Bone marrow (tissue), 2 donors: ENCODE measurements around the gene TPSB2.

Source experiments
- DNase-seq, 2 donors: peaks; one replicate each; lab custom pipeline; 2025; lab: John Stamatoyannopoulos, UW

Gene TPSB2

GRCh38 chr16:1218930-1219611, 10.9 kb downstream of the TPSB2 start:
- no peak for DNase-seq

GRCh38 chr16:1218061-1218929, 11.7 kb downstream of the TPSB2 start:
- no peak for DNase-seq

GRCh38 chr16:1217526-1217925, 12.5 kb downstream of the TPSB2 start:
- DNase-seq, result no peak

GRCh38 chr16:1216681-1217400, 13.1 kb downstream of the TPSB2 start:
- no peak for DNase-seq

- no peak for DNase-seq
These were observed 13.7 kb downstream of the TPSB2 start for GRCh38 chr16:1216296-1216619.

- DNase-seq, result no peak
These were observed 14.2 kb downstream of the TPSB2 start for GRCh38 chr16:1215574-1216295.

GRCh38 chr16:1214719-1215118, 15.3 kb downstream of the TPSB2 start:
- DNase-seq, result no peak

- DNase-seq, result no peak
These were observed 16.1 kb downstream of the TPSB2 start for GRCh38 chr16:1213796-1214372.

GRCh38 chr16:1213231-1213630, 16.8 kb downstream of the TPSB2 start:
- DNase-seq, result no peak

- DNase-seq, result no peak
These were observed 17.3 kb downstream of the TPSB2 start for GRCh38 chr16:1212616-1213194.

- DNase-seq, result no peak
These were observed 18.3 kb downstream of the TPSB2 start for GRCh38 chr16:1211451-1212268.

- DNase-seq, result no peak
These were observed 19.5 kb downstream of the TPSB2 start for GRCh38 chr16:1210461-1210860.

- DNase-seq, result no peak
These were observed 20.9 kb downstream of the TPSB2 start for GRCh38 chr16:1209081-1209480.

- no peak for DNase-seq
These were observed 21.6 kb downstream of the TPSB2 start for GRCh38 chr16:1208239-1208830.

GRCh38 chr16:1206786-1207185, 23.2 kb downstream of the TPSB2 start:
- DNase-seq, result no peak

GRCh38 chr16:1206326-1206725, 23.7 kb downstream of the TPSB2 start:
- DNase-seq, result no peak

- DNase-seq, result no peak
These were observed 25.1 kb downstream of the TPSB2 start for GRCh38 chr16:1204933-1205332.

GRCh38 chr16:1202274-1202673, 27.7 kb downstream of the TPSB2 start:
- DNase-seq, result no peak

- no peak for DNase-seq
These were observed 28.5 kb downstream of the TPSB2 start for GRCh38 chr16:1201444-1201843.

- no peak for DNase-seq
These were observed 29.9 kb downstream of the TPSB2 start for GRCh38 chr16:1200014-1200627.
